Measurements from ENCODE around the gene AP2S1.
A peak's percentile ranks its signal among the peaks of the same experiment; 100 is the strongest.

Gene AP2S1

GRCh38 chr19:46791944-46792343 is 58.7 kb downstream of the AP2S1 start:
- no peak overlapping the region for H3K4me3 ChIP-seq (ENCODE audit: low read length)
- DNase-seq (ENCODE audit: low read depth), result no peak
- TF ChIP-seq CTCF (conservative IDR thresholded peaks at IDR 0.05; ENCODE audit: low read length), result no peak

- H3K4me3 ChIP-seq (ENCODE audit: low read length), result no peak overlapping the region
- DNase-seq (ENCODE audit: low read depth), result no peak
- no peak for TF ChIP-seq CTCF (conservative IDR thresholded peaks at IDR 0.05; ENCODE audit: low read length)
Measured at GRCh38 chr19:46789371-46789770, 61.3 kb downstream of the AP2S1 start.

GRCh38 chr19:46788968-46789338 is 61.7 kb downstream of the AP2S1 start:
- no peak overlapping the region for H3K4me3 ChIP-seq (ENCODE audit: low read length)
- no peak for TF ChIP-seq CTCF (conservative IDR thresholded peaks at IDR 0.05; ENCODE audit: low read length)
- no peak for DNase-seq (ENCODE audit: low read depth)

GRCh38 chr19:46788262-46788967 is 62.2 kb downstream of the AP2S1 start, which contains the start of gene SLC1A5:
SLC1A5 (minus strand) TSS chr19:46788594; CDS start chr19:46787965, 629 bp downstream.
- TF ChIP-seq CTCF (conservative IDR thresholded peaks at IDR 0.05; ENCODE audit: low read length), result no peak
- peak; percentile 97 for DNase-seq (ENCODE audit: low read depth)
- peak within 1 kb of the TSS; percentile 78 for H3K4me3 ChIP-seq (ENCODE audit: low read length)
